ENCODE measurements around the gene PPY.

DNA sequence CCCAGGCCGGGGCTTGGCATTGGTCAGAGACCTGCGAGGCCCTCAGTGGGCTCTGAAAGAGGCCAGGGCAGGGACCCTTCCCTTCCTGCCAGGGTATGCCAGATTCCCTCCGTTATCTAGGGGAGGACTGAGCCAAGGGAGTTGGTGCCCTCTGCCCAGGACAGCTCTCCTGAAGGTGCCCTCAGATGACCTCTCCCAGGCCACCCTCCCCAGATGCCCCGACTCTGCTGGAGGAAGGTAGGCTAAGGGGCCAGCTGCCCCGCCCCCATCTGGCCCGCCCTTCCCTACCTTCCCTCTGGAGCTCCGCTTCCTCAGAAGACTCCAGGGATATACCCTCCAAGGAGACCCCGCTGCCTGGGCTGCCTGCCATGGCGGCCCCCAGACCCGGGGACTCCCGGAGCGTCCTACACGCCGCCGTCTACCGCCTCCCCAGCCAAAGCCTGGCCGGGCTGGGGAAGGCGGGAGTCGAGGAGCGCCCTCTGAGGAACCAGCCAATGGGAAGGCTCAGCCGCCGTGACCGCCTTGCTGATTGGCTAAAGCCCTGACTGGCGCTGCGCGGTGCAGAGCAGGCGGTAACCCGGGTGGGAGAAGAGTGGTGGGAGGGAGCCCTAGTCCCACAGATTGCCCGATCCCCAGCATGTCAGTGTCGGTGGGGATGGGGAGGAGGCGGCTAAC is 42.0 kb downstream of the PPY start:
- TF ChIP-seq RAD21 (IDR thresholded peaks at IDR 0.05; ENCODE audit: insufficient read depth, low read depth, low read length) (no peak), ESRRA (IDR thresholded peaks at IDR 0.05; ENCODE audit: low read length) (no peak), JUNB (IDR thresholded peaks at IDR 0.05) (no peak), ZNF24 (IDR thresholded peaks at IDR 0.05) (no peak)
- TF ChIP-seq, protein P1, sequence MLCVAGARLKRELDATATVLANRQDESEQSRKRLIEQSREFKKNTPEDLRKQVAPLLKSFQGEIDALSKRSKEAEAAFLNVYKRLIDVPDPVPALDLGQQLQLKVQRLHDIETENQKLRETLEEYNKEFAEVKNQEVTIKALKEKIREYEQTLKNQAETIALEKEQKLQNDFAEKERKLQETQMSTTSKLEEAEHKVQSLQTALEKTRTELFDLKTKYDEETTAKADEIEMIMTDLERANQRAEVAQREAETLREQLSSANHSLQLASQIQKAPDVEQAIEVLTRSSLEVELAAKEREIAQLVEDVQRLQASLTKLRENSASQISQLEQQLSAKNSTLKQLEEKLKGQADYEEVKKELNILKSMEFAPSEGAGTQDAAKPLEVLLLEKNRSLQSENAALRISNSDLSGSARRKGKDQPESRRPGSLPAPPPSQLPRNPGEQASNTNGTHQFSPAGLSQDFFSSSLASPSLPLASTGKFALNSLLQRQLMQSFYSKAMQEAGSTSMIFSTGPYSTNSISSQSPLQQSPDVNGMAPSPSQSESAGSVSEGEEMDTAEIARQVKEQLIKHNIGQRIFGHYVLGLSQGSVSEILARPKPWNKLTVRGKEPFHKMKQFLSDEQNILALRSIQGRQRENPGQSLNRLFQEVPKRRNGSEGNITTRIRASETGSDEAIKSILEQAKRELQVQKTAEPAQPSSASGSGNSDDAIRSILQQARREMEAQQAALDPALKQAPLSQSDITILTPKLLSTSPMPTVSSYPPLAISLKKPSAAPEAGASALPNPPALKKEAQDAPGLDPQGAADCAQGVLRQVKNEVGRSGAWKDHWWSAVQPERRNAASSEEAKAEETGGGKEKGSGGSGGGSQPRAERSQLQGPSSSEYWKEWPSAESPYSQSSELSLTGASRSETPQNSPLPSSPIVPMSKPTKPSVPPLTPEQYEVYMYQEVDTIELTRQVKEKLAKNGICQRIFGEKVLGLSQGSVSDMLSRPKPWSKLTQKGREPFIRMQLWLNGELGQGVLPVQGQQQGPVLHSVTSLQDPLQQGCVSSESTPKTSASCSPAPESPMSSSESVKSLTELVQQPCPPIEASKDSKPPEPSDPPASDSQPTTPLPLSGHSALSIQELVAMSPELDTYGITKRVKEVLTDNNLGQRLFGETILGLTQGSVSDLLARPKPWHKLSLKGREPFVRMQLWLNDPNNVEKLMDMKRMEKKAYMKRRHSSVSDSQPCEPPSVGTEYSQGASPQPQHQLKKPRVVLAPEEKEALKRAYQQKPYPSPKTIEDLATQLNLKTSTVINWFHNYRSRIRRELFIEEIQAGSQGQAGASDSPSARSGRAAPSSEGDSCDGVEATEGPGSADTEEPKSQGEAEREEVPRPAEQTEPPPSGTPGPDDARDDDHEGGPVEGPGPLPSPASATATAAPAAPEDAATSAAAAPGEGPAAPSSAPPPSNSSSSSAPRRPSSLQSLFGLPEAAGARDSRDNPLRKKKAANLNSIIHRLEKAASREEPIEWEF (IDR thresholded peaks at IDR 0.05; ENCODE audit: insufficient replicate concordance, low read depth, low read length), result no peak
- TF ChIP-seq, protein P2, sequence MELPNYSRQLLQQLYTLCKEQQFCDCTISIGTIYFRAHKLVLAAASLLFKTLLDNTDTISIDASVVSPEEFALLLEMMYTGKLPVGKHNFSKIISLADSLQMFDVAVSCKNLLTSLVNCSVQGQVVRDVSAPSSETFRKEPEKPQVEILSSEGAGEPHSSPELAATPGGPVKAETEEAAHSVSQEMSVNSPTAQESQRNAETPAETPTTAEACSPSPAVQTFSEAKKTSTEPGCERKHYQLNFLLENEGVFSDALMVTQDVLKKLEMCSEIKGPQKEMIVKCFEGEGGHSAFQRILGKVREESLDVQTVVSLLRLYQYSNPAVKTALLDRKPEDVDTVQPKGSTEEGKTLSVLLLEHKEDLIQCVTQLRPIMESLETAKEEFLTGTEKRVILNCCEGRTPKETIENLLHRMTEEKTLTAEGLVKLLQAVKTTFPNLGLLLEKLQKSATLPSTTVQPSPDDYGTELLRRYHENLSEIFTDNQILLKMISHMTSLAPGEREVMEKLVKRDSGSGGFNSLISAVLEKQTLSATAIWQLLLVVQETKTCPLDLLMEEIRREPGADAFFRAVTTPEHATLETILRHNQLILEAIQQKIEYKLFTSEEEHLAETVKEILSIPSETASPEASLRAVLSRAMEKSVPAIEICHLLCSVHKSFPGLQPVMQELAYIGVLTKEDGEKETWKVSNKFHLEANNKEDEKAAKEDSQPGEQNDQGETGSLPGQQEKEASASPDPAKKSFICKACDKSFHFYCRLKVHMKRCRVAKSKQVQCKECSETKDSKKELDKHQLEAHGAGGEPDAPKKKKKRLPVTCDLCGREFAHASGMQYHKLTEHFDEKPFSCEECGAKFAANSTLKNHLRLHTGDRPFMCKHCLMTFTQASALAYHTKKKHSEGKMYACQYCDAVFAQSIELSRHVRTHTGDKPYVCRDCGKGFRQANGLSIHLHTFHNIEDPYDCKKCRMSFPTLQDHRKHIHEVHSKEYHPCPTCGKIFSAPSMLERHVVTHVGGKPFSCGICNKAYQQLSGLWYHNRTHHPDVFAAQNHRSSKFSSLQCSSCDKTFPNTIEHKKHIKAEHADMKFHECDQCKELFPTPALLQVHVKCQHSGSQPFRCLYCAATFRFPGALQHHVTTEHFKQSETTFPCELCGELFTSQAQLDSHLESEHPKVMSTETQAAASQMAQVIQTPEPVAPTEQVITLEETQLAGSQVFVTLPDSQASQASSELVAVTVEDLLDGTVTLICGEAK (IDR thresholded peaks at IDR 0.05; ENCODE audit: borderline replicate concordance), result no peak
